GM19025 (cell line): Measurements from ENCODE around the gene ARID1B.

Experiments used
- ATAC-seq: cut with Tn5 transposase; IDR thresholded peaks from one replicate; pipeline ENCODE4 v1.9.1; 2021; ENCODE audit warnings: mild to moderate bottlenecking, low read depth, moderate library complexity; ENCODE audit not compliant: unreplicated experiment

ARID1B gene

DNA sequence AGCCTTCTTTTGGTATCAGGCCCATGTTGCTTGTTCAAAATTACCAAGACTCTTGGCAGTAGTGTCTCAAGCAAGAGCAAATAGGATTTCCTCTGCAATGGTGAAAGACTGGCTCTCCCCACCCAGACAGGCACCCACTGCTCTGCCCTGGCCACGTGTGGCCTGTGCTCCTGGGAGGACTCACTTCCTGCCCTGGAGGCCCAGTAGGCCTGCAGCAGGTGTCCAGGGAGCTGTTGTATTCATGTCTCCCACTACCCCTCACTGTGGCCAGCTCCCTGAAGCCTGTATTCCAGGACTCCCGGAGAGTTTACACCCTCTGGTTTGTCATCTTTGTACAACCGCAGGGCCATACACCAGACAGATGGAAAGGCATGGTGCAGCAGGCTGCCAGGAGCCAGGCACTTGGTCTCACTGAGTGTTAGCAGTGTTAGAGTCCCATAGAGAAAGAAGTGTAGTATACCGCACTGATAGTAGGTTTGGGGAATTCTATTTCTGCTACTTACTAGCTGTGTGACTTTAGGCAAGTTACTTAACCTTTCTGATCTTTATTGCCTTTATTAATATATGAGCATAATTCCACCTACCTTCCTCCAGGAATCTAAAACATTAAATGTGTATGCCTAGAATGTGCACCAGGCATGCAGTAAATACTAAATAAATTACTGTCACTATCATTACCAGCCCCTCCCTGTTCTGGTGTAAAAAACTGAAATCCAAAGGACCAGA is 386.4 kb downstream of the ARID1B start:
- no peak for ATAC-seq

DNA sequence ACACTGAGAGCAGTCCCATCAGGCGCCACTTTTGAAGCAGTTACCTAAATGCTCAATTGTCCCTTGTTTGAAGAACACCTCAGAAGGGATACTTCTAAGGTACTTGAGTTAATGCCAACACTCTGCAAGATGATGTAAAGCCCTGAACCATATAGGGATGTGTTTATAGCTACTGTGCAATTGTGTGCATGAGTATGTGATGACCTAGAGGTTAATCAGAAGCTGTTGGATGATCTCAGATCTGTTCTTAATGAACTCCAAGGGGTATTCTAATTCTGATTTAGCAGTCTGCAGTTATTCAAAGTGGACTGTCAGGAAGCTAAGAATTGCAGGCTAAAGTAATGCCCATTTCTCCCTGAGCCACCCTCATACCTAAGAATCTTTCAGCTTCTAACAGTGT is 387.8 kb downstream of the ARID1B start:
- no peak for ATAC-seq

DNA sequence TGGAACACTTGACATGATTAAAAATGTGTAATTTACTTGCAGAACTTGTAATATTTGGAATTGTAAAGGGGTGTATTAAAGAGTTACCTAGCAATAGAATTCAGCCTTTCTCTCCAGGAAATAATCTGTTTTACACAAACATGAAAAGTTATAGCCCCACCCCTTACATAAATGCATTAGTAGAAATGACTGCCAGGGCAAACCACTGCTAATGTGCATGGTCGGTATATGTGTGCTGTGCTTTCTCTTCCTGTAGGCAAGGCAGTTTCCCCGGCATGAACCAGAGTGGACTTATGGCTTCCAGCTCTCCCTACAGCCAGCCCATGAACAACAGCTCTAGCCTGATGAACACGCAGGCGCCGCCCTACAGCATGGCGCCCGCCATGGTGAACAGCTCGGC is 389.6 kb downstream of the ARID1B start:
- ATAC-seq, result no peak

DNA sequence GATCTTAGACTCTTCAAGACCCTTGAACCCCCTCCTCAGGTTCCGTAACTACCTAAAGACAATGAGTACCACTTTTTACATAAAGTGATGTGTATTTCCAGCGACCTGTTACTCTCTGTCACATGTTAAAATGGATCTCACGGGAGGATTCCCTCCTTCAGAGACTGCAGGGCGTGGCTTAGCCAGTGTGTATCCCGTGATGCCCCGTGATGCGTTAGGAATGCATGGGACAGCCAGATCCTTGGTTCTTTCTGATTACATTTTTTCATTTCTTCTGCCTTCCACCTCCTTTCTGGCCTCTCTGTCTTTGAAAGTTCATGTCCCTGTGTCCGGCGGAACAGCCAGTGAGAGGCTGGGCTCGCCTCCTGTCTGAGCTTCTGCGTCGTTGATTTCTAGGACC is 390.7 kb downstream of the ARID1B start:
- no peak for ATAC-seq

DNA sequence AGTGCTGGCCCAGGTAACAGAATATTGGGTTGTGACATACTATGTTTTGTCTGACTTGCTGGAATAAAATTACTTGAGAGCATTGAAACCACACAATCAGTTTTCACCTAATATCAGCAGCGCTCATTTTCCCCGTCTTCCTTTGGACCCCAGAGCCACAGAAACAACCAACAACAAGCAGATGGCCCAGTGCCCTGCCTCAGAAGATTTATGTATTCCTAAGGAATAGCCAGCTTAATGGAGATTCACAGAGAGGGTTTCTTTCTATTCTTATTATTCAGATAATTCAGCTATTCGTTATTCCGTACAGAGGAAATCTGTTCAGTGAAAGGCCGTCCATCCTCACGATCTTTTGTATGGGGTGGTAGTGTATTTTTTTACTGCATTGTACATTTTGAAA is 391.3 kb downstream of the ARID1B start:
- no peak for ATAC-seq

DNA sequence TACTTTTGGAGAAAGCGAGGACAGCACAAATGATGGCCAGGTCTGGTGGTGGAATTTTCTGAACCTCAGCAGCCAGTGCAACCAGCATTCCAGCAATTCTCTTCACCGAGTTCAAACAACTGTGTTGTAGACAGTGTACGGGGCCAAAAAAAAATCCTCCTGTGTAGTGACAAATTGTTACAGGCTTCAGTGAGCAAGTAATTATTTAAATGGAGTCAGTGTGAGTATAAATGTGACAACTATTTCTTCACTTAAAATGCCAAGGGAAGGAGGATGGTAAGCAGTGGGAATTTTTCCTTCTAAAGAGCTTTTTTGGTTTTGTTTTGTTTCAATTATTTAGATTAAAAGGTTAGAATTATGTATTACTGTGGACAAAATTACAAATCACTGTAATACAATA is 392.0 kb downstream of the ARID1B start:
- ATAC-seq, result no peak

DNA sequence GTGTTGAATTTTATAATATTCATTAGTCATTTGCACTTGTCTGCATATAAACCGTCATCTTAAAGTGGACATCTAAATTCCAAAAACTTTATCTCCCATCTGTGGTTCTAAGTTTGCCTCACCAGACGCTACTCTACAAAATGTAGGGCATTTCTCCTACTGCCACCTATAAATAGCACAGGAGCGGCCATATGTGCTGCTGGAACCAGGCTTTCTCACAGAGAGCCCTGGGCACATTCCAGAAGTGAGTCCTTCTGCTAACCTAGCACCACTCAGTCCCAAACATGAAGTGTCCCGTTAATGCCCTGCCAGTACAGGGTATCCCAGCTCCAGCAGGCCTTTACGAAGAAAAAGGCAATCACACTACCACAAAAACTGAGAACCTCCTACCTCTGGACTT is 392.5 kb downstream of the ARID1B start:
- ATAC-seq, result no peak

DNA sequence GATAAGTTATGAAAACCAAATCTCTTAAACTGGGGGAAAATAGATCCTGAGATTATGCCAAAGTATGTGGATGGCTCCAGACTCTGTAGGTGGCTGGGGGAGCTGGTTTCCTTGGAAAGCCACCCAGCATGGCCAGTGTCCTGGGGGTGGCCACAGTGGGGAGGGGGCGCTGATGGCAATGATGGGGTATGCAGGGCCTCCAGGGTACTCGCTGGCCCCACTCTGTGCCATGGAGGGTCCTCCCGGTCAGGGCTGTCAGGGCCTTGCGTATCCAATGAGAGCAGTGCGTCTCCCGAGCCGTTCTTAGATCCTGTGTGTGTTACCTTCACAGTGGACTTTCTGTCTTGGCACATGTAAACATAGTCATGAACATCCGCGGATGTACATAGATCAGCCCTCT is 393.4 kb downstream of the ARID1B start:
- ATAC-seq, result no peak

DNA sequence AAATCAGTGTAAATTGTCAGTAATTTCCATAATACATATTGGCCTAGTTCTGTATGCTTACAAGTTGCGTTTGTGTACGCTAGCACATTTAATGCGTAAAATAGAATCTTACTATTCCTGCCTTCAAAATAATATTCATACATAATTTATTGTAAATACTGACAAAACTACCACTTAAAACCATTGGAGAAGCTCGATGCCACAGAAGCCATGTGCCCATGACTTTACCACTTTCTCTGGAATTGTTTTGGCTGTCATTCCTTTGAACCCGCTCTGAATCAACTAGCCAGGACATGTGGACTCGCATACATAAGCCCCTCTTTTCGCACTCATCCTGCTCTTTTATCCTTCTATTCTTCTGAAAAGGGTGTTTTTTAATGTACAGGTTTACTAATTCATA is 394.6 kb downstream of the ARID1B start:
- ATAC-seq, result no peak

DNA sequence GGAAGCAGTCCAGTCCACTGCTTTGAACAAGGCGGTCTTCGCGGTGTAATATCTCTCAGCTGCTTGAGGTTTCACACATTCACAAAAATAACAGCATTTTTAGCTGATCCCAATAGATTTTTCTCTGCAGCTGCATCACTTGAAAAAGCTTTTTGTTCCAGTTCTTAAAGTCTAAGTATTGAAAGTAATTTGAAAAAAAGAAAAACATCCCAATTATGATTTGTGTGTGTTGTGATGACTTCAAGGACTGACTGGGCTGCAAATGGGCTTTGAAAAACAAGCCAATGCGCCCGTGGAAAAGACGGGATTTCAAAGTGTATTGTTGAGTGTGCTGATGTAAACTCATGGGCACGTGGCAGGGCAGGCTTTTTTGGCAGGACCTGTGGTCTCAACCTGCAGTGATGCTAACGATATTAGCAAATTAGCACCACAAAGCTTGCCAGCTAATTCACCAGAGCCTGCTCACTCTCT is 395.1 kb downstream of the ARID1B start:
- no peak for ATAC-seq

DNA sequence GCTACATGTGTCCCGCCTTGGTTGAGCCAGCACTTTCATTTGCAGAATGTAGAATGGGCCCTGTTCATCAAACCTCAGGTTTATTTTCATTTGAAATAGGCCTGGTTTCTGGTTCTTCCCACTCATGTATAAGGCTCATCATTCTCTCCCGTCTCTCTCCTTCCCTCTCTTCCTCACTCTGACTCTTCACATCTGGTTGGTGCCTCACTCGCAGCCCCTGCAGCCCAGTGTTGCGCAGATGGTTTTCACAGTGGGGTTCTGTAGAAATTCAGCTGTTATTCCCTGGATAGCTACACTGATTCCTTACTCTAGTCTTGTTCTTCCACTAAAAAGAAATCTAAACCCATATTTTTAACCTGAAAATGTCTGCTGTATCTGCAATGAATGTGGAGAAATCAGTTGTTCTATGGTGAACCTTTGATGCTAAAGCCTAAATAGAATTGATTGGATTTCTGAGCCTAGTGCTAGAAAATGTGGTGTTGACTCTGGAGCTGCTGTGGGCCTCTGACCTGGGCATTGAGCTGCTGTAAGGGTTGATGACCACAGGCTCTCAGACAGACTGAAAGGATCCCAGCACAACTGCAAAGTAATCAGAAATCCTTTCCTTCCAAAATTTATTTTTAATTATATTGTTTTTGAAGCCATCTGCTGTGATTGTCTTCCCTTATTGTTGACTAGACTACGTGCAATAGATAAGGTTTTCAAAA is 395.8 kb downstream of the ARID1B start:
- ATAC-seq, result no peak

DNA sequence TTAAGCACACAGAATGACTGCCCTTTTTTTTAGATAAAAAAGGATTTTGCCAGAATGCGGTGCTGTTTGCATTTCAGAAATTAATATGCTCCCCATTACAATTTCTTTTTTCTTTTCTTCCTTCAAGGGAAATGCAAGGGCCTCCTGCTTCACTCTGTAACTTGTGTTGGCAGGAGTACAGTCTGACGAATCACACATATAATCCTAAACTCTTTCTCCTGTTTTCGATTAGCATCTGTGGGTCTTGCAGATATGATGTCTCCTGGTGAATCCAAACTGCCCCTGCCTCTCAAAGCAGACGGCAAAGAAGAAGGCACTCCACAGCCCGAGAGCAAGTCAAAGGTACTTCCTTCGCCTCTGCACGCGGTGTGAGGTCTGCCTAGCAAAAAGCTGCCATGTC is 396.6 kb downstream of the ARID1B start:
- no peak for ATAC-seq

DNA sequence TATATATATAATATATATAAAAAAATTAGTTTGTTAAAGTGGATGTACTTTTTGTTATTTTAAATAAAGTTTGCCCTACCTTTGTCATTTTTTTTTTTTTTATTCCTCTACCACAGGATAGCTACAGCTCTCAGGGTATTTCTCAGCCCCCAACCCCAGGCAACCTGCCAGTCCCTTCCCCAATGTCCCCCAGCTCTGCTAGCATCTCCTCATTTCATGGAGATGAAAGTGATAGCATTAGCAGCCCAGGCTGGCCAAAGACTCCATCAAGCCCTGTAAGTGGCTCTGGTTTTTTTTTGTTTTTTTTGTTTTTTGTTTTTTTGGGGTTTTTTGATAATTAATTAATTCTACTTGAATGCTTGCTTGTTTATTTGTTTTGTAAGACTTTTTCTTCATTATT is 397.6 kb downstream of the ARID1B start:
- no peak for ATAC-seq

DNA sequence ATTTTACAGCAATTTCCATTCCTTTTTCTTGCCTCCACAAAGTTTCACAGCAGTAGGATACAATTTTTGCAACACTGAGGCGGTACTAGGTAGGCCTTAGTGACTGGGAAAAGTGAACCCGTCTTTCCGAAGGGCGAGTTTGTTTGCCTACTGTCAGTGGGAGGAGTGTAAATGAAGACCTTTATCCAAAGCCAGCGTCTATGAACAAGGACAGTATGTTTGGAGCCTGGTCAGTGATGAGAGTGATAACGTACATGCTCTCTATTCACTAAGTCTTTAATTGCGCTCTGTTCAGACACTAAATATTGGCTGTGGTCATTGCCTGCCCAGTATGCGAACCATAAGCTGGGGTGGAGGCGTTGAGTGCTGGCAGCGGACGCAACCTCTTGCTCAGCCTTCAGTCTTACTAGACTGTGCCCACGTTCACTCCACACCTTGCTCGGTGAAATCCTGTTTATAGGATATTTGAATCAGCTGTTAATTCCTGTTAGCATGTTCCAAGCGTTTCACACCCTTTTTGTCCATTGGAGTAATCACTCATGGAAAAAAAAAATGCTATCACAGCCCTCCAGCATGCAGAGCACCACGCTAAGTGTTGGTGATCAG is 400.7 kb downstream of the ARID1B start:
- ATAC-seq, result no peak

DNA sequence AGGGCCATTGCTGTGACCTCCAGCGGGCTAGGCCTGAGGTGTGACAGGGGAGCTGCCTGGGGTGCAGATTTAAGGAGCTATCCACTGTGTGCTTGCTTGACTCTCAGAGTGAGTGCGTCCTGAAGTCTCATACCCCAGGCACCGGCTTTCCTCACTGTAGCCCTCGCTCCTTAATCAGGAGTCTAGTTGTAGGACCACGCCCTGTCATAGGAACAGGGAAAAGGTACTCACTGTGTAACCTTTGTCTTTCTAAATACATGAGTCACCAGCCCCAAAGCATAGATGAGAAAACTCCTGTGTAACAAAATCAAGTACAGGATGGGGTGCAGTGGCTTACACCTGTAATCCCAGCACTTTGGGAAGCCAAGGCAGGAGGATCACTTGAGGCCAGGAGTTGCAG is 404.5 kb downstream of the ARID1B start:
- ATAC-seq, result no peak

DNA sequence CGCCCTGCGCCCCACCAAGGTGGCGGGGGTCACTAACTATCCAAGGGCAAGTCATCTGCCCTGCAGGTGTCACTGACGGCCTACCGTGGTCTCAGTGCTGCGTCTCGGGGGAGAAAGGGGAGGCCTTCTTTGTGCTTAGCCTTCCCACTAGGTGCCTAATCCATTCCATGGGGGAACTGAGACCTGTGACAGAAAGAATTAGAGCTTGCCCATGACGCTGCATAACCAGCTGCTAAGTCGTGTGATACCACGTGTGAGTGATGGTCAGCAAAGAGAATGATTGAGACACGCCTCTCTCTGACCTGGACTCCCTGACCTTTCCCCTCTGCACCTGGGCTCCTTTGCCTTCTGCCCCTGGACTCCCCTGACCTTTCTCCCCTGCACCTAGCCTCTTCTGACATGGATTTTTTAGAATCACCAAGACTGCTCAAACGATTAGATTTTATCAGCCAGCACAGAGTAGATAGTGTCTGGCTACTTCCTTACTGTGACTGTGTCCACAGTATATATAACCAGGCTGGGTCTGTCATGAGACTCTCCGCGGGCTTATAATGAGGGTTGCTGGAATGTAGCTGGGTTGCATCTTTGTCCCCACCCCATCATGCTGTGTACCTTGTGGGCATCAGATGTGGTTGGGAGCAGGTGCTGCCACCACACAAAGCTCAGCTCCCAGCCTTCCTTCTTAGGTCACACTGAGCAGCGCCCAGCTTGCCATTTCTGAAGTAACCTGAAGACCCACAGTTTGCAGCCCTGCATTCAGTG is 405.5 kb downstream of the ARID1B start:
- no peak for ATAC-seq

DNA sequence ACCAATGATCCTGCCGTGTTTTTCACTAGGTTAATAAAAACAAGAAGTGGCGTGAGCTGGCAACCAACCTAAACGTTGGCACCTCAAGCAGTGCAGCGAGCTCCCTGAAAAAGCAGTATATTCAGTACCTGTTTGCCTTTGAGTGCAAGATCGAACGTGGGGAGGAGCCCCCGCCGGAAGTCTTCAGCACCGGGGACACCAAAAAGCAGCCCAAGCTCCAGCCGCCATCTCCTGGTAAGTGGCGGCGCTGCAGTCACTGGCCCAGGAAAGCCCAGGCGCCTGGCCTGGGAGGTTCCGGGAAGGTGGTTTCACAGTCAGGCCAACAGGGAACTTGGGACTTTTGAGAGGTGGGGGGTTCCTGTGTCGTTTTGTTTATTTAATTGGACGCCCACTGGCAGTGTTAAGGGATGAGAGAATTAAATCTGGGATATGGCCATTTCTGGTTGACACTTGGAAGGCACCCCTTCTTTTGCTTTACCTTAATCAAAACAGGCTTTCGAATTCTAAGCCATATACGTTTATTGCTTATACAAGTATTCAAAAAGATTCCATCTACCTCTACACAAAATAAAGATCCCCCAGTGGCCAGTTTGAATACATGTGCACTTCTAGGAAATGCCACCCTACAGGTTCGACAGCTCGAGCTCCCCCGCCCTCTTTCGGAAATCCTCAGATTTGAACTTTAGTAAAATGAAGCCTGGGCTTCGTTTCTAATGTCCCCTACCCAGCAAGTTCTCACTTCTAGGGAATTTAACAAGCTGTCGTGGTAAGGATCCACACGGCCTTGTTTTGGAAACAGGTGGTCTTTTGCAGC is 407.2 kb downstream of the ARID1B start:
- ATAC-seq, result no peak

DNA sequence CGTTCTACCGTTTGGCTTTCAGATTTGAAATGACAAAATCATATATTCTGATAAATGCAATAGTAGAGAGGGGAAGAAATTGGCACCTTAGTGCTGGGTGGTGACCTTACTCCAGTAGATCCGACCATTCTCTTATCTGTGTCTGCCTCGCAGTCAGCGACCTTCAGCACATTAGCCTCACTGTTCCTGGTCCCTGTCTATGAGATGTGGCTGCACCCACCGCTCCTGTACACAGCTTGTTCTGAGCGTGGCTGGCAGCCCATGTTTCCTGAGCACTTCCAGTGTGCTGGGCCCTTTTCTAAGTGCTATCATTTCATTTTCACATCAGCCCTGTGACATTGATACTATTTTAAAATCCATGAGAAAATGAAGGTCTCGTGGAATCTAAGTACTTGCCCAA is 408.0 kb downstream of the ARID1B start:
- ATAC-seq, result no peak

DNA sequence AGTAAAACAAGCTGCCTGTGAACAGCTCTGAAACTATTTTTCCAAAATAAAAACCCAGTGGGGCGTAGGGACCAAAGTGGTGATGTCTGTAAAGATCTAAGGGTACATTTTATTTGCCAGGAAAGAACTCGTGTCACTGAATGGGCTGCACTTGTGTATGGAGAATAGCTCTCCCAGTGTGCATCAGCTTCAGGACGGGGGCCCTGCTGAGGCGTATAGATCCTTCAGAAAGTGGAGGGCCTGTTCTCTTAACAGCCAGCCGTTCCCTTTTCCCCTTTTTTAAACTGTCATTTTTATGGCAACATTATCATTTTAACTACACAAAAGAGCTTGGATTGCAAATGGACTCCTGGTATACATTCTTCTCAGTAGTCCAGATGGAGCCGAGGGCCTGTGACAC is 408.8 kb downstream of the ARID1B start:
- ATAC-seq, result no peak

DNA sequence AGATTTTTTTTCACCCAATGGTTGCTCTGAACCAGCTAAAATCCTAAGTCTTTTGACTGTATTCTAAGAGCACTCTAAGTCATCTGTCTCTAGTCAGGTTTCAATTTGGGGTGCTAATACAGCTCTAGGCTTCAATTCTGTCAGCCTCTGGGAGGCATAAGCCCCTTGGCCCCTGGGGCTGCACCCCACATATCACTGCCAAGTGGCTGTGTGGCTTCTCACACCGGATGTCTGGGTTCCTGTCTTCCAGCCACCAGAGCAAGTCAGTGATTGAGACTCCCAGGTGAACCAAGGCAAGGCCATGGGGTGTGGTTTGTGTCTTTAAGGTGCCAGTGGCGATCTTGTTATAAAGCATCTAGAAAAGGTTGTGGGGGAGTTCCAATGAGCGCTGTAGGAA is 409.6 kb downstream of the ARID1B start:
- no peak for ATAC-seq
